ENCODE measurements around the gene GPR153. TPM values are rescaled to one million over a fixed set of nuclear protein-coding genes. Genes with fewer than 3 reads are reported as not detected.

GPR153 gene
- total and polyA plus RNA-seq, 9 donors: 4.2 to 42.0 (median 13.7) TPM

- Histone ChIP-seq H3K9me3 (no peaks in the 10 kb centered on the region), H3K27me3 (no peaks in the 10 kb centered on the region), H3K27ac (no peak overlapping the region), H3K4me1 (ENCODE audit: insufficient read depth) (peaks cover 13% of the 10 kb centered on the region), H3K36me3 (no peaks in the 10 kb centered on the region), H3K4me3 (no peak overlapping the region)
- TF ChIP-seq CTCF (IDR thresholded peaks at IDR 0.05): no peak
- no peak for TF ChIP-seq EP300 (IDR thresholded peaks at IDR 0.05)
- no peak for TF ChIP-seq POLR2A (IDR thresholded peaks at IDR 0.05)
- 91 to 96% (median 94%) methylated on average over 10 of the region's 10 CpGs for WGBS, 3 donors
- intact Hi-C loops (cut with DNase I): loop anchor here in 1 of 4 donors (10.0 kb wide), 1 partner anchor 153 kb away; no protein-coding TSS in a partner anchor
- DNase-seq: no peak
Observed at GRCh38 chr1:6207921-6208320, 53.0 kb downstream of the GPR153 start.

- no peak for TF ChIP-seq EP300 (IDR thresholded peaks at IDR 0.05)
- no peak for TF ChIP-seq CTCF (IDR thresholded peaks at IDR 0.05)
- no peak for TF ChIP-seq POLR2A (IDR thresholded peaks at IDR 0.05)
- WGBS, 3 donors: 84 to 91% (median 88%) methylated on average over 18 to 19 of the region's 19 CpGs
- H3K27me3 ChIP-seq: no peaks in the 10 kb centered on the region
- H3K27ac ChIP-seq: no peak overlapping the region
- DNase-seq: no peak
- intact Hi-C loops (cut with DNase I): loop anchor here in 1 of 4 donors (10.0 kb wide), 1 partner anchor 152 kb away; no protein-coding TSS in a partner anchor
- no peaks in the 10 kb centered on the region for H3K36me3 ChIP-seq
- no peak overlapping the region for H3K4me3 ChIP-seq
- no peaks in the 10 kb centered on the region for H3K9me3 ChIP-seq
- H3K4me1 ChIP-seq (ENCODE audit: insufficient read depth): peaks cover 13% of the 10 kb centered on the region
Observed at GRCh38 chr1:6207075-6207885, 53.6 kb downstream of the GPR153 start.

GRCh38 chr1:6206520-6206855, 54.4 kb downstream of the GPR153 start:
- H3K4me1 ChIP-seq (ENCODE audit: insufficient read depth): peaks cover 13% of the 10 kb centered on the region

More at GRCh38 chr1:6206520-6206855, 54.4 kb downstream of the GPR153 start:
- no peaks in the 10 kb centered on the region for H3K27me3 ChIP-seq
- no peak for TF ChIP-seq EP300 (IDR thresholded peaks at IDR 0.05)
- no peak for TF ChIP-seq CTCF (IDR thresholded peaks at IDR 0.05)
- no peak for TF ChIP-seq POLR2A (IDR thresholded peaks at IDR 0.05)
- no peaks in the 10 kb centered on the region for H3K9me3 ChIP-seq
- intact Hi-C loops (cut with DNase I): loop anchor here in 1 of 4 donors (10.0 kb wide), 1 partner anchor 152 kb away; no protein-coding TSS in a partner anchor
- H3K27ac ChIP-seq: no peak overlapping the region
- 8 to 12% (median 11%) methylated on average over 19 to 25 of the region's 25 CpGs for WGBS, 3 donors
- H3K36me3 ChIP-seq: no peaks in the 10 kb centered on the region
- no peak for DNase-seq
- peak overlapping the region; percentile 38 for H3K4me3 ChIP-seq
